ENCODE measurements around the gene KCTD12.

Gene KCTD12

DNA sequence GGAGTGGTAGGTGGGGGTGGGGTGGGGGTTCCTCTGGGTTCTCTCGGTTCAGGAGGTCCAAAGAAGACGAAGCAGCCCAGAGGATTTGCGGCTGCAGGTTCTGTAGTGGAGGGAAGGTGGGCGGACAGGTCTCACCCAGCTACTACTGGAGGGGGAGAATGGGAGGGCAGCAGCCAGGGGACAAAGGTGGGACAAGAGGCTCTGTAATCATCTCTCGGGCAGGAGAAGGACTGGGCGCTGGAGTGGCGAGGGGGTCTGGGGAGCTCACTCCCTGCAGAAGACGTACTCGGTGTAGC, 1.4 kb downstream of the KCTD12 start:
- H3K27me3 ChIP-seq (ENCODE audit: low read depth, low read length), result no peaks in the 10 kb centered on the region; the same call in 1 of the 2 replicates
- no peak overlapping the region for H3K27ac ChIP-seq (ENCODE audit: low read length)
- peak overlapping the region; percentile 79 for H3K9ac ChIP-seq (ENCODE audit: low read length)
- H3K4me3 ChIP-seq (ENCODE audit: low read length), result peak overlapping the region; percentile 82
- H3K4me2 ChIP-seq (ENCODE audit: low read length), result peak overlapping the region; percentile 87
- H3K79me2 ChIP-seq (ENCODE audit: low read length), result peaks cover 13% of the 10 kb centered on the region
- H3K4me1 ChIP-seq (ENCODE audit: low read length), result peaks cover 34% of the 10 kb centered on the region
- TF ChIP-seq EZH2phosphoT487 (IDR thresholded peaks at IDR 0.05; ENCODE audit: low read depth), result no peak
- TF ChIP-seq, protein P1, sequence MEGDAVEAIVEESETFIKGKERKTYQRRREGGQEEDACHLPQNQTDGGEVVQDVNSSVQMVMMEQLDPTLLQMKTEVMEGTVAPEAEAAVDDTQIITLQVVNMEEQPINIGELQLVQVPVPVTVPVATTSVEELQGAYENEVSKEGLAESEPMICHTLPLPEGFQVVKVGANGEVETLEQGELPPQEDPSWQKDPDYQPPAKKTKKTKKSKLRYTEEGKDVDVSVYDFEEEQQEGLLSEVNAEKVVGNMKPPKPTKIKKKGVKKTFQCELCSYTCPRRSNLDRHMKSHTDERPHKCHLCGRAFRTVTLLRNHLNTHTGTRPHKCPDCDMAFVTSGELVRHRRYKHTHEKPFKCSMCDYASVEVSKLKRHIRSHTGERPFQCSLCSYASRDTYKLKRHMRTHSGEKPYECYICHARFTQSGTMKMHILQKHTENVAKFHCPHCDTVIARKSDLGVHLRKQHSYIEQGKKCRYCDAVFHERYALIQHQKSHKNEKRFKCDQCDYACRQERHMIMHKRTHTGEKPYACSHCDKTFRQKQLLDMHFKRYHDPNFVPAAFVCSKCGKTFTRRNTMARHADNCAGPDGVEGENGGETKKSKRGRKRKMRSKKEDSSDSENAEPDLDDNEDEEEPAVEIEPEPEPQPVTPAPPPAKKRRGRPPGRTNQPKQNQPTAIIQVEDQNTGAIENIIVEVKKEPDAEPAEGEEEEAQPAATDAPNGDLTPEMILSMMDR (IDR thresholded peaks at IDR 0.05; ENCODE audit: low read depth, low read length), result no peak
- no peaks in the 10 kb centered on the region for H4K20me1 ChIP-seq (ENCODE audit: insufficient read depth, low read length)
- H3K9me3 ChIP-seq (ENCODE audit: insufficient read depth, low read length), result no peaks in the 10 kb centered on the region
- H3K36me3 ChIP-seq (replicated peaks; ENCODE audit: low read depth, low read length), result peaks cover 11% of the 10 kb centered on the region
- H2AFZ ChIP-seq (ENCODE audit: low read depth, low read length), result peak overlapping the region; percentile 77; the same call in 1 of the 2 replicates

DNA sequence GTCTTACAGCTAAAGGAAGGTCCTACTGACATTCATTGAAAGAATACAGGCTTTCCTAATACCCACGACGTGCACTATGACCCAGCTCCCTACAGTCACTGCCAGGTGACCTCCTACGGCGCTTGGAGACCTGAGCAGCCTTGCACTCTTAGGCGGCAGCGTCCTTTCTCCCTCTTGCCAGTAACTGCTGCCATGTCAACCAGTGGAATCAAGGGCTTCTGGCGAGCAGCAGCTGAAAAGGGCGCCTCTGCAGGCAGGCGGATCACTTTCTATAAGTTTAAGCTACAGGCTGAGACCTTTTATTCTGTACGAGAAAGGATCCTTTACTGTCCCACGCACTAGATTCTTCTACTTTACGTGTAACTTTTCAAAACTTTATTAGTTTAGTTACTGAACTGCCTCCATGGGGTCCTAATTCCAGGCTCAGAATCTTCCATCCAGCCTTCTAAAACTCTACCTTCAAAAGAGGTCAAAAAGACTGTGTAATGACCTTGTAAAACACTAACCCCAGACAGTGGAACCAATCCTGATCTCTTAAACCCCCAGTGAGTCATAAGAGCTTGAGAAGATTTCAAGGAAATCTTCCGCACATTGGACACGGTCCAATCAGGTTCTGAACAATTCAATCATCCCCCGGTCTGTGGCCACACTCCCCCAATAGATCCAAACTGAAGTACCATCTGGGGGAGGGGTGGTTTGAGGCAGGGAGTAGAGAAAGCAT, 1.9 kb downstream of the KCTD12 start:
- no peaks in the 10 kb centered on the region for H4K20me1 ChIP-seq (ENCODE audit: insufficient read depth, low read length)
- H3K27me3 ChIP-seq (ENCODE audit: low read depth, low read length), result no peaks in the 10 kb centered on the region; the same call in 1 of the 2 replicates
- H3K4me3 ChIP-seq (ENCODE audit: low read length), result peak overlapping the region; percentile 82
- no peak for TF ChIP-seq EZH2phosphoT487 (IDR thresholded peaks at IDR 0.05; ENCODE audit: low read depth)
- TF ChIP-seq, protein P1 (IDR thresholded peaks at IDR 0.05; ENCODE audit: low read depth, low read length), result peak; percentile 42
- H3K9ac ChIP-seq (ENCODE audit: low read length), result peak overlapping the region; percentile 79
- peaks cover 11% of the 10 kb centered on the region for H3K36me3 ChIP-seq (replicated peaks; ENCODE audit: low read depth, low read length)
- H3K79me2 ChIP-seq (ENCODE audit: low read length), result peaks cover 13% of the 10 kb centered on the region
- H3K4me2 ChIP-seq (ENCODE audit: low read length), result peak overlapping the region; percentile 87
- H2AFZ ChIP-seq (ENCODE audit: low read depth, low read length), result peak overlapping the region; percentile 77; the same call in 1 of the 2 replicates
- no peak overlapping the region for H3K27ac ChIP-seq (ENCODE audit: low read length)
- H3K4me1 ChIP-seq (ENCODE audit: low read length), result peaks cover 38% of the 10 kb centered on the region
- no peaks in the 10 kb centered on the region for H3K9me3 ChIP-seq (ENCODE audit: insufficient read depth, low read length)

DNA sequence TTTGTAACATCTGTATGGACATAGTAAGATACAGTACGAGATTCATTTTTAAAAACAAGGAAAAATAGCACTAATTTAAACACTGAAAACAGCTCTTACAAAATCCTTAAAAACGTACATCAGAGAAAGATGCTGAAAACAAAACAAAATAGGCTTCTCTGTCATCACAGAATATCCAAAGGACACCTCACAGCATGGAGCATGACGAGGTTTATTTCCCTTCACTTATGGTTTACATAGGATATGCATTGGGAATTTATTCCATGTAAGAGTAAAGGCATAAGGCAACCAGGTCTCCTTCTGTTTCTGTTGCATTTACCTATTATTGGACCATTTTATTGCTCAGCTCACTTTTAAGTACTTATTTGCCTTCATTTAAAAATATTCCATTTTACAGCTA, 3.0 kb downstream of the KCTD12 start:
- H3K4me1 ChIP-seq (ENCODE audit: low read length), result peaks cover 46% of the 10 kb centered on the region
- peaks cover 11% of the 10 kb centered on the region for H3K36me3 ChIP-seq (replicated peaks; ENCODE audit: low read depth, low read length)
- H4K20me1 ChIP-seq (ENCODE audit: insufficient read depth, low read length), result no peaks in the 10 kb centered on the region
- H3K79me2 ChIP-seq (ENCODE audit: low read length), result peaks cover 13% of the 10 kb centered on the region
- peak overlapping the region; percentile 87 for H3K4me2 ChIP-seq (ENCODE audit: low read length)
- TF ChIP-seq EZH2phosphoT487 (IDR thresholded peaks at IDR 0.05; ENCODE audit: low read depth), result no peak
- TF ChIP-seq, protein P1 (IDR thresholded peaks at IDR 0.05; ENCODE audit: low read depth, low read length), result no peak
- no peaks in the 10 kb centered on the region for H3K9me3 ChIP-seq (ENCODE audit: insufficient read depth, low read length)
- no peak overlapping the region for H3K27ac ChIP-seq (ENCODE audit: low read length)
- H2AFZ ChIP-seq (ENCODE audit: low read depth, low read length), result no peak overlapping the region
- H3K9ac ChIP-seq (ENCODE audit: low read length), result no peak overlapping the region
- H3K27me3 ChIP-seq (ENCODE audit: low read depth, low read length), result no peaks in the 10 kb centered on the region
- peak overlapping the region; percentile 82; the same call in 1 of the 2 replicates for H3K4me3 ChIP-seq (ENCODE audit: low read length)

DNA sequence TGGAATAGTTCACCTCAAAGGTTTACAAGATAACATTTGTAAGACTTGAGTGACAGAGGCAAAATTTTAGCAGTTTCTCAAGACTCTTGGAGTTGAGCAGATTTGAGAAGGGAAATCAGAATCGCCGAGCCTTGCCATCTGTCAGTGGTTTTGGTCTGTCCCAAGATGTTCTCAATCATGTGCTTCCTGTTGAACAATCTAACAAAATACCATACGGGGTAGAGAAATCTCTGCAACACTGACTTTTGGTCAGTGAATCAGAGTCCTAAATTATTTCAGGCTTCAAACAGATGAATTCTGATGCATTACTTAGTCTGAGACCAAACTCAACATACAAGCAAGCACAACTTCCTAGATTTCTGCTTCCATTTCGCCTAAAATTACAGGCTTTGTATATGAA, 3.8 kb downstream of the KCTD12 start:
- Histone ChIP-seq H3K4me3 (ENCODE audit: low read length) (0 out of 2 replicates have a peak overlapping the region, but pooled peaks have one; percentile 6), H3K4me1 (ENCODE audit: low read length) (peaks cover 46% of the 10 kb centered on the region), H3K4me2 (ENCODE audit: low read length) (peak overlapping the region; percentile 45), H3K27me3 (ENCODE audit: low read depth, low read length) (no peaks in the 10 kb centered on the region), H3K9ac (ENCODE audit: low read length) (no peak overlapping the region), H3K9me3 (ENCODE audit: insufficient read depth, low read length) (no peaks in the 10 kb centered on the region), H4K20me1 (ENCODE audit: insufficient read depth, low read length) (no peaks in the 10 kb centered on the region), H3K36me3 (replicated peaks; ENCODE audit: low read depth, low read length) (peaks cover 11% of the 10 kb centered on the region), H2AFZ (ENCODE audit: low read depth, low read length) (no peak overlapping the region), H3K79me2 (ENCODE audit: low read length) (peaks cover 13% of the 10 kb centered on the region), H3K27ac (ENCODE audit: low read length) (no peak overlapping the region)
- TF ChIP-seq, protein P1 (IDR thresholded peaks at IDR 0.05; ENCODE audit: low read depth, low read length), result no peak
- TF ChIP-seq EZH2phosphoT487 (IDR thresholded peaks at IDR 0.05; ENCODE audit: low read depth), result no peak
